GM12873 (cell line): ENCODE results near the gene KRTAP13-1.

Experiments used
- CTCF ChIP-seq: IDR thresholded peaks from 2 replicates; pipeline ENCODE4 v1.5.1; 2012; ENCODE audit warnings: low read depth, mild to moderate bottlenecking, moderate library complexity, low read length, control low read depth; ENCODE audit not compliant: insufficient read depth; ENCODE audit errors: missing control alignments

Gene KRTAP13-1, protein sequence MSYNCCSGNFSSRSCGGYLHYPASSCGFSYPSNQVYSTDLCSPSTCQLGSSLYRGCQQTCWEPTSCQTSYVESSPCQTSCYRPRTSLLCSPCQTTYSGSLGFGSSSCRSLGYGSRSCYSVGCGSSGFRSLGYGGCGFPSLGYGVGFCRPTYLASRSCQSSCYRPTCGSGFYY

GRCh38 chr21:30395731-30396130 lies at the start of gene KRTAP13-1:
Gene KRTAP13-1, plus strand, starts transcription at chr21:30396031. Its CDS starts 56 bp downstream, at chr21:30396087.
- no peak for TF ChIP-seq CTCF

DNA sequence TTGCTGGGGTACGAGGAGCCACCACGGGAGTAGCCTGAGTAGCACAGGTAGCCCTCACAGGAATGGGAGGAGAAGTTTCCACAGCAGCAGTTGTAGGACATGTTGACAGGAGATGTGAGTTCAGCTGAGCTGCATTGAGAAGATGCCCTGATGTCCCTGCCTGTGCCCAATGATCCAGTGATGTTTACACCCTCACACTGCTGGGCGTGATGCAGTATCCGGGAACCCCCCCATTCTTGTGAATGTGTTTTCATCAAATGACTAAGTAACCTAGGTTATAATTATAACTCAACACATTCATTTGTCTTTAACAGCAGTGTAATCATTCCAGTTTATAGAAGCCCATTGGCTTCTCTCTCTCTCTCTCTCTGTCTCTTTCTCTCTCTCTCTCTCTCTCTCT lies 47.3 kb upstream of the KRTAP13-1 start, which contains the start of gene KRTAP23-1:
Gene KRTAP23-1, minus strand, starts transcription at position 101 of the 400 bp plus-strand sequence. Its CDS starts 0 bp downstream, at position 101.
- no peak for TF ChIP-seq CTCF

DNA sequence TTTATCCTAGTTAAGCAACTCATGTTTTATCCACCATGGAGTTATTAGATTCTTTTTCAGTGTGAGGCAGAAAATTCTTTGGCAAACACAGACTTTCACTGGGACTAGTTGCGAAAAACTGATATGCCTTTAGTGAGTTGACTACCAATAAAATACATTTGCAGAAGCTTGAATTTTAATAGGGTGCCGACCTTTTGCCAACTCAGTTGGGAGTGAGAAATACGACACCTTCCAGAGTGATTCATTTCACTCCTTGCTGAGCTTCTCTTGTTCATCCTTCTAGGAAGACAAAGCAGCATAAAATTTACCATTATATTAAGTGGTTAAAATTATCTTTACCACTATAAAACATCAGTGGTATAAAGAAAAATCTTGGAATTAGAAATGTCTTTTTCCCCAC lies 46.3 kb upstream of the KRTAP13-1 start:
- TF ChIP-seq CTCF = no peak

GRCh38 chr21:30351534-30351933 lies 44.3 kb upstream of the KRTAP13-1 start:
- TF ChIP-seq CTCF = no peak

GRCh38 chr21:30354308-30355005 lies 41.4 kb upstream of the KRTAP13-1 start:
- TF ChIP-seq CTCF = no peak

- TF ChIP-seq CTCF = no peak
These were observed 39.9 kb upstream of the KRTAP13-1 start for GRCh38 chr21:30355906-30356305.

- no peak for TF ChIP-seq CTCF
These were observed 23.6 kb upstream of the KRTAP13-1 start, which contains the start of gene KRTAP13-2 for GRCh38 chr21:30372139-30372770. Gene KRTAP13-2, minus strand, starts transcription at chr21:30372271. Its CDS starts 58 bp downstream, at chr21:30372213.
